Measurements from ENCODE around the gene CROCC2.

The CROCC2 gene

DNA sequence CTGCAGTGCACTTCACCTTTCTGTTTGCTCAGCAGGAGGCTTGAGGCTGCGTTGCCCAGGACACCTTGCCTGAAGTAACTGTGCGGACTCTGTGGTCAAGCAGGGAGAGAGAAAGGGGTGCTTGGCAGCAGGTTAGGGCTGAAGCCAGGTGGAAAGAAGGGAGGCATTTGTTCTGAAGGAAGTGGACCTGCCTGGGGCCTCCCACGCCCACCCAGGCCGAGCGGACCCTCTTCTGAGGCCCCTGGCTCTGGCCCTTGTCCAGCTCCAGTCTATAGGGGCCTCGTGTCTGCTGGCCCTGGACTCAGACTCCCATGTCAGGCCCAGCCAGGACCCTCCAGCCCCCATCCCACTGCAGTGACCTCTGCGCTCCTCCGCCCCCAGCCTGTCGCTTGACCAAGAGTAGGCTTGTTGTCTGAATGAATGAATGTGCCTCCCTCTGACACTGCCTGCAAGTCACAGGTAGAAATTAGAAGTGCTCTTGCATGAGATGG, 94.7 kb downstream of the CROCC2 start:
- peak overlapping the region; percentile 55 for H3K4me3 ChIP-seq (ENCODE audit: low read depth, low read length)
- DNase-seq (ENCODE audit: low read depth) = no peak
- in situ Hi-C loops (cut with HindIII; ENCODE audit: low sequenced_read_pairs) = no loop called here
- no peak for TF ChIP-seq CTCF (IDR thresholded peaks at IDR 0.05; ENCODE audit: low read depth, low read length, missing control alignments)

- no peak for DNase-seq (ENCODE audit: low read depth)
- H3K4me3 ChIP-seq (ENCODE audit: low read depth, low read length) = no peak overlapping the region
- TF ChIP-seq CTCF (IDR thresholded peaks at IDR 0.05; ENCODE audit: low read depth, low read length, missing control alignments) = no peak
- in situ Hi-C loops (cut with HindIII; ENCODE audit: low sequenced_read_pairs) = no loop called here
Observed at GRCh38 chr2:241001413-241002274, 95.5 kb downstream of the CROCC2 start.

GRCh38 chr2:241002275-241003046, 96.3 kb downstream of the CROCC2 start:
- no peak for TF ChIP-seq CTCF (IDR thresholded peaks at IDR 0.05; ENCODE audit: low read depth, low read length, missing control alignments)
- no peak for DNase-seq (ENCODE audit: low read depth)
- in situ Hi-C loops (cut with HindIII; ENCODE audit: low sequenced_read_pairs) = no loop called here
- H3K4me3 ChIP-seq (ENCODE audit: low read depth, low read length) = no peak overlapping the region

DNA sequence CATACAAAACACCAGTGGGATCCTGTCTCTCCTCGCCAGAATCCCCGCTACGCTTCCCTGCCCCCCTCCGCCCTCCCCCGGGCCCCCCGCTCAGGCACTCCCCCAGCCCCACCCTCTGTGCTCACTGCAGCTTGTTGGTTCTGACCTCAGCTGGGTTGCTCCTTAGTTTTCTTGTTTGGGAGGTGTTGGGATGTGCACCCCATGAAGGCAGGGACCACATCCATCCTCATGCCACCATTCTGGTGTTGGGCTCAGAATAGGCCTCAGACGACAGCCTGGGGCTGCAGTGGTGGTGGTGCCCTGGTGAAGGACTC, 96.9 kb downstream of the CROCC2 start:
- DNase-seq (ENCODE audit: low read depth) = no peak
- no peak for TF ChIP-seq CTCF (IDR thresholded peaks at IDR 0.05; ENCODE audit: low read depth, low read length, missing control alignments)
- in situ Hi-C loops (cut with HindIII; ENCODE audit: low sequenced_read_pairs) = no loop called here
- H3K4me3 ChIP-seq (ENCODE audit: low read depth, low read length) = no peak overlapping the region

DNA sequence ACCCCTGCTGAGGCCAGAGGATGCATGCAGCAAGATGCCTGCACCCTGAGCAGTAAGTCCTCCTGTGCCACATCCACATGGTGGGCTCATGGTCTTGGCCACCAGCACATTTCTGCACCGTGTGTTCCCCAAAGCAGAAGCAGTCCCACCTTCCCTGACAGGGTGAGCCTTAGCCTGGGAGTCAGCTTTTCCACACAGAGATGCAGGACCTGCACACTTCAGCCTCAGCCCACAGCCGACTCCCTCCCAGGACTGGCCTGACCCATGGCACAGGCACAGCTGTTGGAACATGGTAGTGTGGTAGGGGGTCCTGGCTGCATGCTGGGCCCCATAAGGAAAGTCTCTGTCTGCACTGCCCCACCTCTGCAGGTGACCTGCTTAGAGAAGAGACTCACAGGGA, 97.2 kb downstream of the CROCC2 start:
- TF ChIP-seq CTCF (IDR thresholded peaks at IDR 0.05; ENCODE audit: low read depth, low read length, missing control alignments) = no peak

GRCh38 chr2:241003830-241004564, 97.9 kb downstream of the CROCC2 start:
- no peak for TF ChIP-seq CTCF (IDR thresholded peaks at IDR 0.05; ENCODE audit: low read depth, low read length, missing control alignments)
- DNase-seq (ENCODE audit: low read depth) = no peak
- in situ Hi-C loops (cut with HindIII; ENCODE audit: low sequenced_read_pairs) = no loop called here
- no peak overlapping the region for H3K4me3 ChIP-seq (ENCODE audit: low read depth, low read length)

More for the DNA sequence above, 97.2 kb downstream of the CROCC2 start:
- no peak overlapping the region for H3K4me3 ChIP-seq (ENCODE audit: low read depth, low read length)
- in situ Hi-C loops (cut with HindIII; ENCODE audit: low sequenced_read_pairs) = no loop called here
- DNase-seq (ENCODE audit: low read depth) = no peak

Measured in astrocyte of the cerebellum (primary cell).